Activated CD8-positive, alpha-beta memory T cell treated with anti-CD3 and anti-CD28 coated beads for 1 hour (primary cell): ENCODE results near the gene SP110.
"Not testable (repeated sequence)": the region's sequence is repeated elsewhere in the genome, so short reads cannot be mapped to it uniquely, and the experiment has no call there.

Experiments used
- DNase-seq, 2 donors: peaks; one replicate each; pipeline ENCODE4 v3.0.0-alpha.2; 2020; ENCODE audit warnings: low read depth in 1 of 2; ENCODE audit errors: extremely low read depth in 1 of 2

SP110 gene

DNA sequence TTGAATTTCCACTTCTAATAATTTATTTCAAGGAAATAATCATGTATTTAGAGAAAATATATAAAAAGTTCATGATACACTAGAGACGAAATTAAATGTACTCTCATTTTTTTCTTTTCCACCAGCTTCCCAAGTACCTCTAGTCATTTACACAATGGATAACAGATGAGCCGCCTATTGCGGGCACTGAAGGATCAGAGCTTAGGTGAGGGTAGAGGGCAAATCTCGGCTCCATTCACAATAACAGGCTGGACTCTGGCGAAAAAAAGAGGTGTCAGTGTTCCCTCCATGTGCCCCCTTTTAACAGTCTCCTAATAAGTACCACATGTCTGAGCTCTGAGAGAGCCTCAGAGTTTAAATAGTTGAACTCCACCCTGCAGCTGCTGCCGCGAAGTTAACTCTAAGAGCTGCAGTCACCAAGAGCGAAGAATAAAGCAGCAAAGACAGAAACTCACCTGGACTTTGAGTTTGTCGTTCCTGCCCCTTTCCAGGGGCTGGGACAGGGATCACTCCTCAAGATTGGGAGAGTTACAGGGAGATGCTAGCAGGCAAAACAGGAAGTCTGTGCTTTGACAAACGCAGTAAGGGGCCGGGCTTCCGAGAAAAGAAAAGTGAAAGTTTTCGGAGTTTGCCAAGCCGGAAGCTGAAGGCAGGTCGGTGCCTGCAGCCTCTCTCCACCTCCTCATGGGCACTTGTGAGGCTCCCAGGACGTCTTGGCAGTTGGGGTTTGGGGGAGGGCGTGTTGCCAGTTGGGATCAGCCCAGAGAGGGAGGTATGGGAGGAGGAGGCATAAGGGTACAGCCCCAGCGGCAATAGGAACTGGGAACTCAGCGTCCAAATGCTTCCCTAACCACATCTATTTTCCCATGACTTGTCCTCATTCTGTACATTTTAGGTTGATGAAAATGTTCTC lies at the start of gene SP110:
TSS of gene SP110 (minus strand) at position 566 of the 913 bp plus-strand sequence. CDS start 3,057 bp downstream, outside the sequence.
- DNase-seq = peak; percentile 21 to 62

DNA sequence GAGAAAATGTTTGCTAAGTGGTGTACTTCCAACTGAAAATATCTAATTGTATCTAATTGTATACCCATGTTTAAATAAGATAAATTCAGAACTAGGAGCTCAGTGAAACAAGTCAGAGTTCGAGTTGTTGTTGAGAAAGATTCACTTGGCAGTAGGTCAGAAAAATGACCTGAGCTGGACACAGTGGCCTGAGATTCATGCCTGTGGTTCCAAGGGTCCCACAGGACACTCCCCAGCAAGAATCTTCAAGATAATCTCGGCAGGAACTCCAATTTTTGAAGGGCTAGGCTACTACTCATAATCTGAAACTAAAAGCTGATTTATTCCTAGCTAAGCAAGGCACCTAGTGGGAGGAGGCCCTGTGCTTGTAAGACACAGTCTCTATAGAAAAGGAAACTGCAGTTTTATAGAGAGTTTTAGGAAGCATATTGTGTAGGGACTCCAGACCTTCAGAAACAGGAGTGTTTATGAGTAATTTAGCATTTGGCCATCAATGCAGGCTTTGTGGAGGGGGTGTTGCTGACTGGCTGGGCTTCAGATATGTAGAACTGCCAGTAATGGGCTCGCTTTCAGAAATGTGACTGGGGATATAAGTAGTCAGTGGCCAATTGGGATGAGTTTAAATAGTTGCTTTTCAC lies 48.9 kb upstream of the SP110 start:
- DNase-seq = no peak

DNA sequence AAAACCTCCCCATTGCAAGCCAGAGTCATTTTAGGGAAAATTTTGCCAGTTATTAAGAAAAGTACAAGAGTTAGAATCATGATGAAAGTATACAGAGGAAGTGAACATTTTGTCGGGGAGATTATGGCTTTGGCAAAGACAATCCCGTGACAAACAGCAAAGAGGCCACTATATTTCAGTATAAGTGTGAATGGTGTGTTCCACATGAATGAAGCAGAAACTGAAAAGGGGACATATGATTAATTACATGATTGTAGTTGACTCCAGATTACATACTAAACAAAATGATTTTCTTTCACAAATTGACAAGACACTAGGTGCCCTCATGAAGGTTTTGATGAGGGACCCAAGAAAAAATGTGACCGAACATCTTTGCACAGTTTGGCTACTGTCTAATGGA lies 47.8 kb upstream of the SP110 start:
- no peak for DNase-seq

DNA sequence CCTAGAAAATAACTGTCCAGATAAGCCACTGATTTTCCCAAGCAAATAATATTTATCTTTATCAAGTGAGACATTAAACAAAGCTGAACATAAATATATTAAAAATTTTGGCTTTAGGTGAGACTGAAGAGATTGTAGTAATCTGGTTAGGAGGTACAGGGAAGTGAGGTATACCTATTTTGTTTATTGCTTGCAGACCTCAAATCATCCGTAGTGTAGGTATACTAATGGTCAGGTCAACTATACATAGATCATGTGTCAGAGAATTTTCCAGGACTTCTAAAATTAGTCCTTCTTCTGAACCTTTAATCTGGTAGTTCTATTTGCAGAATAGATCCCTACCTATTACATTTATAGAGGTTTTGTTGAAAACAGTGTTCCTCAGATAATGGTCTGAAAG lies 47.3 kb upstream of the SP110 start:
- no peak for DNase-seq

DNA sequence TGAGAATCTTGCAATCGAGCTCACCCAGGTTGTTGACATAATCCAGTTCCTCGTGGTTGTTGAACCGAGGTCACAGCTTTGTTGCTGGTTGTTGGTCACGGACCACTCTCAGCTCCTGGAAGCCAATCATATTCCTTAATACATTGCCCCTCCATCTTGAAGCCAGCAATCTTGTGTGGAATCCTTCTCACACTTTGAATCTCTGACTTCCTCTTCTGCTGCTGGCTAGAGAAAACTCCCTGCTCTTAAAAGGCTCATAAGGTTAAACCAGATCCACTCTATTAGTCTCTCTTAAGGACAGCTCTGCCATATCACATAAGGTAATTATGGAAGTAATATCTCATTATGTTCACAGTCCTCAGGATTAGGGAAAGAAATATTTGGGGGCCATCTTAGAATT lies 46.9 kb upstream of the SP110 start:
- no peak for DNase-seq

DNA sequence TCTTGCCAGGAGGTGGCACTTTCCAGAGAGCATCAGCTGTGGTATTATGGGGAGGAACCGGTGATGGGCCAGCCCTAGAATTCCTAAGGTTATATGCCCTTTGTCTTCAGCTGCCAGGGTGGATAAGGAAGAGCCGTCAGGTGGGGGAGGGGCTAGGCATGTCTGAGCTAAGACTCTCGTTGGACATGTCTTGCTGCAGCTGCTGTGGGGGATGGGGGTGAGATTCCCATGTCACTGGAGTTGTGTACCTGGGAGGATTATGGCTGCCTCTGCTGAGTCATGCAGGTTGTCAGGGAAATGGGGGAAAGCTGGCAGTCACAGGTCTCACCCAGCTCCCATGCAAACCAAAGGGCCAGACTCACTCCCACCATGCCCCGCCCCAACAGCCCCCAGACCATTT lies 45.2 kb upstream of the SP110 start:
- DNase-seq = not testable (repeated sequence)

DNA sequence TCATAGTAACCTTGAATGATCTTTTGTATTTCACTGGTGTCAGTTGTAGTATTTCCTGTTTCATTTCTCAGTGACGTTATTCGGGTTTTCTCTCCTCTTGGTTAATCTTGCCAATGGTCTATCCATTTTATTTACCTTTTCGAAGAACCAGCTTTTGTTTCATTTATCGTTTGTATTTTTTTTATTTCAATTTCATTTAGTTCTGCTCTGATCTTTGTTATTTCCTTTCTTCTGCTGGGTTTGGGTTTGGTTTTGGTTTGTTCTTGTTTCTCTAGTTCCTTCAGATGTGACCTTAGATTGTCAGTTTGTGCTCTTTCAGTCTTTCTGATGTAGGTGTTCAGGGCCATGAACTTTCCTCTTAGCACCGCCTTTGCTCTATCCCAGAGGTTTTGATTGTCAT lies 42.5 kb upstream of the SP110 start:
- no peak for DNase-seq

DNA sequence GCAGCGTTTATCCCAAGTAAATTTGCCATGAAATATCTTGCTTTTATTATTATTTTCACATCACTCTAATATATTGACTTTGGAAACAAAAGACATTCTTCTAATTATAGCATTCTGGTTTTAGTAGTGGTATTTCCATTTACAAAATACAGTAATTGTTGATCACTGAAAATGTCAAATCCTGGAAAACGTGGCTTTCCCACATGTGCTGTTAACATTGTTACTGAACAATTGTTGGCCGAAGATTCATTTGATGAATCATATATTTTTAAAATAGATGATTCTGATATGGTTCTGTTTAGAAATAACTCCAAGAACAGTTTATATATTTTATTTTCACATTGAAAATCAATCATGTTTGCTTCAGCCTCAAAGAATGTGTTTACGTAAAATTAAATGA lies 38.7 kb upstream of the SP110 start:
- DNase-seq = no peak

DNA sequence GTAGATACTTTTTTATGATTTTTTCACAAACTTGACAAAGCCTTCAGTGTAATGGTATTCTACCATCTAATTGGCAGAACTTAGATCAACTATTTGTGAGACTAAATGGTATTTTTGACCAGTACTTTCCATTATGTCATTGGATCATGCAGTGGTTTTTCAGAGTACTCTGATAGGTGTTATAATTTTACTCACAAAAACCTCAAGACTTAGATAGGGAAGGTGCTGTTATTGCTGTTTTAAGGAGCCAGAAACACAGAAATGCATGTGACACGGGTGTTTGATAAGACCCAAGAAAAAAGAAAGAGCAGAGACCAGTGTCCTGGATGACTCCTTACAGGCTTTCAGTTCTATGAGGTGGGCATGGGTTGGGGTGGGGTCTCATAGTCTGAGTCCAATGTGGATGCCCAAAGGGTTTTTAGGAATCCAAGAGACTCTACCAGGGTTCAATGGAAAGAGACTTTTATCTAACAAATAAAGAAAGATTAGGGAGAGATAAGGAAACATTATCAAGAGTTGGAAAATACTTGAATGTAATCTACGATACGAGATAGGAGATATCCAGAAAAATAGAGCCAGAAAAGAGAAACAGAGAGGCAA lies 37.0 kb upstream of the SP110 start:
- no peak for DNase-seq

DNA sequence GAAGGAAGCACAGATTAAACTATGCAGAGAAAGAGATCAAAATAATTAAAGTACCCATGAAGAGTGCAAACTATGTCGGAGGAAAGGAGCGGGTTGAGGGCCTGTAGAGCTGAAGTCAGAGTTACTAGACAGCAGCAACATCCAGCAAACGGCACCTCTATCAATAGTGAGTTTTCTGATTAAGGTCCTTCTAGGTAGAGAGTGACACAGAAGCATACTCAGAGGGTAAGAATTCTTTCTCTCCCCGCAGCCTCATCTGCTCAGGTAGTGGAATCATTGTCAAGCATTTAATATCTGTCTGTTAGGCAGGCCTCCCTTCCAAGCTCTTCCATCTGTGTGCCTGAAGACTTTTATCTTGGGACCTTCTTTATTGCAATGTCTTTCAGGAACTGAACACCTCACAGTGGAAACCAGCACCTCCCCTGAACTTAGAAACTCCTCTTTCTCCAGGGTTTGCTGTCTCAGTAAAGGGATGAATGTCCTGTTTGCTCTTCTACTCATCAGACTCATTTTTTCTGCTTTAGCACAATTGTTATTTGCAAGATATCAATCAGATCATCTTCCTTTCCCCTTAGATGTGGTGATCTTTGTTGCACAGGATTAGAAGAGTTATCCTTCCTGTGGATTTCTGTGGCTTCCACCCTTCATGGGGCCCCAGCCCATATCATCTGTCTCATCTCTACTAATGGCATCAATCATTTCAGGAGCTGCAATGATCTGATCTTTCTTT lies 34.5 kb upstream of the SP110 start:
- DNase-seq = no peak

DNA sequence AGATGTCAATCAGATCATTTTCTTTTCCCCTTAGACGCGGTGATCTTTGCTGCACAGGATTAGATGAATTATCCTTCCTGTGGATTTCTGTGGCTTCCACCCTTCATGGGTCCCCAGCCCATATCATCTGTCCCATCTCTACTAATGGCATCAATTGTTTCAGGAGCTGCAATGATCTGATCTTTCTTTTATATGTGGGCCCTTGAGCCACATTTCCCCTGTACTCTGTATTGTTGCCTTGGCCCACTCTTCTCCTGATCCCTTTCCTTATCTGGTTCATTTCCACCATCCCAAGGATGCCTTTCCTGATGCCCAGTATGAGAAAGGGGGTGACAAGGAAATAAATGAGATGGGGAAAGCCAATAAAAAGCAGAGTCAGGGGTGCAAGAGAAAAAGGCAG lies 30.4 kb upstream of the SP110 start:
- DNase-seq = no peak

DNA sequence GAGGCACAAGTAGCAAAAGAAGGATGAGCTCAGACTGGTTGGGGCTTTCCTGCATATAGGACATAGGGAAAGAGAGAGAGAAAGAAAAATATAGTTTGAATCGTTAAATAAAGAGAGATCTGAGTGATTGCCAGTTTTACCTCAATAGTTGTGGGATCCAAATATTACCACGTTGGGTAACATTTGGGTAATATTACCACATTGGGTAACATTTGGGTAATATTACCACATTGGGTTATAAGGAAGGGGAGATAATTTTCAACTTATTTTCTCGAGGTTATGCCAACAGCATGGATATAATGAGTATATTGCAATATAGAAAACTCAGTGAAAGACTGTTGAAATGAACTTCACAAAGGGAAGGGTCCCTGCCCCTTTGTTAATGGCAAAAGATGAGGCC lies 26.4 kb upstream of the SP110 start:
- no peak for DNase-seq

DNA sequence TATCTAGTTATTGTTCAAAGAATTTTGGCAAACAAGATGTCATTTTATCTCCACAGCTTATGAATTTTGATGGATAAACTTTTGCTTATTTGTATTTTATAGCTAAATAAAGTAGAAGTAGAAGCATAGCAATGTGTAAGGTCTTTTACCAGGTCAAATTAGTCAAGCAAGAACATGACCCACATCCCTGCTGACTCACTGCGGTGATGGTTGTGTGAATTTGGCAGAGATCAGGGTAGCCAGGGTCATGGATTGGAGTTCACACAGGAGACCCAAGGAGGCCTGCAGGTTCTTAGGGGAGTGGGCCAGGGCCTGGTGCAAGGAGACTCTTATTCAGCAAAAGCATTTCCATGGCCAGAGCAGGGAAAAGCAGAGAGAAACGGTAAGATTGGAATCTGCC lies 24.4 kb upstream of the SP110 start:
- no peak for DNase-seq

DNA sequence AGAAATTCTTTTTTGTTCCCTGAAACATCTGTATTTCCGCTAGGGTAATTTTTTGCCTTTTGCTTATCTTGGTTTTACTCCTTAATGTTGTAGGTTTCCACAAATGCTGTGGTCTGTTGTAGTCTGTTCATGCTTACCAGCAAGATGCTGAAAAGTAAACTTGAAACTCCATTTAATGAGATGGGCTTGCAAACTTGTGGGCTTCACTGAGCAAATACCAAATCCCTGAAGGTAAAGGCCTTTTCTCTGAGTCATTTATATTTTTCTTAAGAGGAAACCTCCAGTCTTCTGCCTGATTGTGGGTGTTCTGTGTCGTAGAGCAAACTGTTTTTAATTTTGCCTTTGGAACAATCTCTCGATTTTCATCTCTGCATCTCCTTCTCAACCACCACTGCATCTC lies 15.1 kb upstream of the SP110 start:
- no peak for DNase-seq

DNA sequence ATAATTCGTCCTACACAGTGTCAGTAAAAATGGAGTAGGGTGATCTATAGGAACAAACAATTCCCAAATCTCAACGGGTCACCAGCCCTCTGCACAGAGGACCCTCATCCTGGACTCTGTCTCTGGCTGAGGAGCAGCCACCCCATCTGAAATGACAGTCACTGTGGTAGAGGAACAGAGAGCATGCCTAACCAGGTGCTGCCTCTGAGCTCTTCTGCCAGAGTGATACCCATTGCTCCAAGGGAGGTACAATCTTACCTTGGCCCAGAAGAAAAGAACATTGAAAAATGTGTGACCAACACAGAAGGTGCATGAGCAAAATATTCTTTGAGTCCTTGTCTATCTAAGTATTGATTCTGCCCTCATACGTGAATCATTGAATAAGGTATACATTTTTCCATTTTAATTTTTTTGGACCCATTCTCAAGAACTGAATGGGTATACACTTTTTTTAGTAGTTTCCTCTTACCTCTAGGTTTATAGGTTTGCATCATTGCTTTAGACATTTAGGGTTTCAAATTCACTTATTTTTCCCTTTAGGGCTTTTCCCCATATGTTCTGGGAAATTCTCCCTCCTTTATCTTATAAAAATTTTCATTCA lies 14.4 kb upstream of the SP110 start:
- no peak for DNase-seq

DNA sequence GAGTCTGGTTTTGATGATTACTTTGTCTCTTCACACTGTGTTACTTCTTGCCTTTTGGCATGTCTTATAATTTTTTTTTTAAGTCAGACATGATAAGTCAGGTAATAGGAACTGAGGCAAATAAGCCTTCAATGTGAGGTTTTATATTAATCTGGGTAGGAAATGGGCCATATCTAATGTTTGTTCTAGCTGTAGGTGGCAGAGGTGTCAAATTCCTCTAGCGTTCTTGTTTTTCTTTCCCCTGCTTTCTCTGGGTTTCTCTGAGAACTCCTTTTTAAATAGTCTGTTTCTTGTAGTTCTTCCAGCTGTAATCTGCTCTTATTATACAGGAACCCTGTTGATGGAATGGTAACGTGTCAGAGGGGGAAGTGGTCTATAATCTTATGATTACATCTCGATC lies 11.5 kb upstream of the SP110 start:
- DNase-seq = no peak

DNA sequence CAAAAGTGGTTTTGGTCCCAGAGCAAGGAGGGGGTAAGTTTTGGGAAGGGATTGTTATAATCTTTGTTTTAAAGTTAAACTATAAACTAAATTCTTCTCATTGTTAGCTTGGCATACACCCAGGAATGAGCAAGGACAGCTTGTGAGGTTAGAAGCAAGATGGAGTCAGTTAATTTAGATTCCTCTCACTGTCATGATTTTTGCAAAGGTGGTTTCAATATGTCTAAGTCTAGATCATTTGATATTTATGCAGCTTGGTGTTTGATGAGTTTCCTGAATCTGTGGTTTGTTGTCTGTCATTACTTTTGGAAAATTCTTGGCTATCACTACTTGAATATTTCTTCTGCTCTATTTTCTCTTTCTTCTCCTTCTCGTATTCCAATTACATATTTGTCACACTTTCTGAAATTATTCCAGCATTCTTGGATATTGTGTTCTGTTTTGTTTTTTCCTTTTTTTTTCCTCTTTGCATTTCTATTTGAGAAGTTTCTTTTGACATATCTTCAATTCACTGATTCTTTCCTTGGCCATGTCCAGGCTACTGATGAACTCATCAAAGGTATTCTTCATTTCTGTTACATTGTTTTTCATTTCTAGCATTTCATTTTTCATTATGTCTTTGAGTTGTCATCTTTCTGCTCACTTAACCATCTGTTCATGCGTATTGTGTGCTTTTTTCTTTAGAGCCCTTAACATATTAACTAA lies 10.9 kb upstream of the SP110 start:
- DNase-seq = no peak

DNA sequence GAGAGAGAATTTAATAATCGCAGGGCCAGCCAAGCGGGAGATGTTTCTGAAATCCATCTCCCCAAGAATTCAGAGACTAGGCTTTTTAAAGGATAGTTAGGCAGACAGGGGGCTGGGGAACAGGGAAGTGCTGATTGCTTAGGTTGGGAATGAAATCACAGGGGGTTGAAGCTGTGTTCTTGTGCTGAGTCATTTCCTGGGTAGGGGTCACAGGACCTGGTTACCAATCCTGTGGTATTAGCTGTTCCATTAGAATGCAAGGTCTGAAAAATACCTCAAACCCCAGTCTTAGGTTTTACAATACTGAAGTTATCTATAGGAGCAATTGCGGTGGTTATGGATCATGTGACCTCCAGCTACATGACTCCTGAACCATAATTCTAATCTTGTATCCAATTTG lies 10.3 kb upstream of the SP110 start:
- no peak for DNase-seq

DNA sequence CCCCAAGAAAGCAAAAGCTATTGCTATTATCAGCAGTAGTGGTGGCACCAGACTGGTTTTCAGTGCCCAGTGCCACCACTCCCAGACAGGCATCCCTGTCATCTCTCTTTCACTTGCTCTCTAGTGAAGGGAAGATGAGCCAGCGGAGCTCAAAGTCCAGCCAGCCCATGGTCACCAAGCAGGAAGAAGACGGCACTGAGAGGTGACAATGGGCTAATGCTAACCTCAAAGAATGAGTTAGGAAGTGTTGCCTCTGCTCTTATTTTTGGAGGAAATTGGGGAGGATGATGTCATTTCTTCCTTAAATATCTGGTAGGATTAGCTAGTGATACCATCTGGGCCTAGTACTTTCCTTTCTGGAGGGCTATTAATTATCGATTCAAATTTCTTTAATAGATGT lies 7.4 kb upstream of the SP110 start:
- DNase-seq = no peak

DNA sequence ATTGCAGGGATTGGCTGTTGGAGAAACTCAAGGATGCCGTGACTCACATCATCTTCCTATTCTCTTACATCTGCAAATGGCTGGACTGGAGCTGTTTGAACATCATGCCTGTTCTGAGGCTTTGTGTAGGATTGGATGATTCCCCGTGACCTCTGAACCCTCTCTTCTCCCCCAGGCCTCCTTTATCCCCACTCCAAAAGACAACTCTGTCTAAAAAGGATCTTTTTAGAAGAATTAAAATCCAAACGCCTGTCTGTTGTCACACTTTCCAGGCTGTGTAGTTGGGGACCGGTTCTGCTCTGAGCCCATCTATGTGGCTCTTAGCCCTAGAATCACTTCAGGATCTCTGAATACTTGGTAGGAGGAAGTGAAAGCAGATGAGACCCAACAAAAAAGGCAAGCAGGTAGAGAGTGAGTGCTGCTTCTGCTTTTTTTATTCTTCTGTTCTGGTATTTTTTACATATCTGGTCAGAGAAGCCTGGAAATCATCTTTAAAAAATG lies 6.3 kb upstream of the SP110 start:
- DNase-seq = no peak
